Middle frontal gyrus (tissue), 1 donor: ENCODE data around the gene LGR4.
"Not testable (repeated sequence)": the region's sequence is repeated elsewhere in the genome, so short reads cannot be mapped to it uniquely, and the experiment has no call there.

ENCODE experiments used
- DNase-seq: peaks from one replicate; pipeline ENCODE4 v3.0.0-alpha.2; 2015; ENCODE audit warnings: low spot score; ENCODE audit errors: extremely low spot score

The LGR4 gene

DNA sequence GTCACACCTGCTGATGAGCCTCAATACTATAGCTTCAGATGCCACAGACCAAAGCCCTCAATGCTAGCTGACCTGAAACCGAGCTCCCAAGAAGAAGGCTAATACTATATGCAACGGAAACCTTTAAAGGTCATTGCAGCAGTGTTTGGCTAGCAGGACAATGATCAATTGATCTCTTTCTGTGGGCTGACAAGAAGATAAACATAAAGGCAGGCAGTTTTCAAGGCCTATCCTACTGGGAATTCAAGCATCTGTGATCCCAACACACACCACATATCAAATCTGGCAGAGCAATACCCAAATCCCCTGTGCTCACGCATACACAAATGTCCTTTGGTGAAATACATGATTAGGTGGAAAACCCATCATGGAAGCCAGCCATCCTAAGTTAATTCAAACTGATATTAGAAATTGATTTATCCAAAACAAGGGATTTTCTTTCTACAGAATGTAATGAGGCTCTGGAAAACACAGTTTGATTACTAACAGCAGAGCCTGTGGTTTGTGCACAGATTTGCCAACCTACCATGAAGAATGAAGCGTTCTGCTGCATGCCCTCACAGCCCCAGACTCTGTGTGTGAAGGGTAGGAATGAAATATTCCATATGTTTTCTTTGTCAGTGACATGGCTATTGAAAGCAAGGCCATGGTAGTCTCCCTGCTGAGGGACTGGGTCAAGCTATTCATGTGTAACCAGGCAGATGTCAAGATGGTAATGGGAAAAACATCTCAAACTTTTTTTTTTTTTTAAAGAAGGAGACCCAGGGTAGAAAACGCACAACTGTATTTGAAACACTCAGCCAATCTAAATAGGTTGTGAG lies 12.2 kb downstream of the LGR4 start:
- no peak for DNase-seq

GRCh38 chr11:27459191-27459590 lies 13.4 kb downstream of the LGR4 start:
- DNase-seq, result no peak

GRCh38 chr11:27458182-27458581 lies 14.4 kb downstream of the LGR4 start:
- DNase-seq, result no peak

- DNase-seq, result no peak
Measured at GRCh38 chr11:27456795-27457329, 15.7 kb downstream of the LGR4 start.

DNA sequence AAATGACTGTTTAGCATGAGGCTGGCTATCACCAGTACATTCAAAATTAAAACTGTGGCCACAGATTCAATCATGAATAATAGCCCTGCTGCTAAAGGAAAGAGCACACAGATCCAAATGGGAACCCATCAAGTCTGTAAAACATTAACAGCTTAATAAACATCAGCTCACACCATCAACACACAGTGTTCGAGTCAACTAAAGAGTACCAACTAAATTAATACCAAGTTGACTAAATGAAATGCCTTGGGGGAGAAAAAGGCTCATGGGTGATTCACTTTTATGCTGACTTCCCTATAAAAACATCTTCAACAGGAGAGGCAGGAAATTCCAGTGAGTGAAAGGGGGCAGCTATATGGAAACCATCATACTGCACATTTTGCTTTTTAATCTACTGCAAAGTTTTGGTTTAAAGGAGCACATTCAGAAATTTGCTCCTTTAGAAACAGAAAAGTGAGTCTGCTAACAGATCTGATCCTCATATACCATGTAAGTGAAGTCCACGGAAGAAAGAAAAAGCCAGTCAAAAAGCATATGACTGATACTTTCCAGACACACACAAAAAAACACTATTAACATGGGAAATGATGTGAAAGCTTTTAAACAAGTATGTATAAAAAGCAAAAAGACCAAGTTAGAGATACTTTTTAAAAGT lies 16.3 kb downstream of the LGR4 start:
- no peak for DNase-seq

DNA sequence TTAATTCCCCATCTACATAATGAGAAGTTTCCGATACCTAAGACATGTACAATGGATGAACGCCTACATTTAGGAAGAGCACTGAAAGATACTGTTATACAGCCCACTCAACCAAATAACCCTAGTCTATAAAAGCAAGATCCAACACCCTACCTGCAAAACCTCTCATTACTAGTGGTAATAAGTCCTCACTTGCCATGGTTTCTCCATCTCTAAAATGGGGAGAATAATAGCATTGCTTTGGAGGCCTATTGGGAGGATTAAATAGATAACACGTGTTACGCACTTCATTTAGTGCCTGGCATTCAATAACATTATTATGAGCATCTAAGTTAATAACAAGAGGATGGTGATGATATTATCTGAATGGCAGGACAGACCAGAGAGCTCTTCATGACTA lies 16.9 kb downstream of the LGR4 start:
- no peak for DNase-seq

- DNase-seq, result no peak
Measured at GRCh38 chr11:27453701-27454100, 18.9 kb downstream of the LGR4 start.

- DNase-seq, result no peak
Measured at GRCh38 chr11:27452147-27452546, 20.4 kb downstream of the LGR4 start.

- DNase-seq, result no peak
Measured at GRCh38 chr11:27451244-27451965, 21.2 kb downstream of the LGR4 start.

GRCh38 chr11:27448184-27448540 lies 24.4 kb downstream of the LGR4 start:
- DNase-seq, result not testable (repeated sequence)

GRCh38 chr11:27447288-27448183 lies 25.1 kb downstream of the LGR4 start:
- DNase-seq, result no peak

DNA sequence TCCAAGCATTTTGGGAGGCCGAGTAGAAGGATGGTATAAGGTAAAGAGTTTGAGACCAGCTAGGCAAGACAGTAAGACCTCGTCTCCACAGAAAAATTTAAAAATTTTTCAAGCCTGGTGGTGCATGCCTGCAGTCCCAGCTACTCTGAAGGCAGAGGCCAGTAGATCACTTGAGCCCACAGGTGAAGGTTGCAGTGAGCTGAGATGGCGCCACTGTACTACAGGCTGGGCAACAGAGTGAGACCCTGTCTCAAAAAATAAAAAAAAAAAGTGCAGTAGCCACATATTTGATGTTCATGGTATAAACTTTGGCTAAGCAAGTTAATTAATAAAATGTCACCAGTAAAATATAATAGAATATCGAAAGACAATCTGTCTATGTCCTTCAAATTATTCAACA lies 27.0 kb downstream of the LGR4 start:
- DNase-seq, result no peak

DNA sequence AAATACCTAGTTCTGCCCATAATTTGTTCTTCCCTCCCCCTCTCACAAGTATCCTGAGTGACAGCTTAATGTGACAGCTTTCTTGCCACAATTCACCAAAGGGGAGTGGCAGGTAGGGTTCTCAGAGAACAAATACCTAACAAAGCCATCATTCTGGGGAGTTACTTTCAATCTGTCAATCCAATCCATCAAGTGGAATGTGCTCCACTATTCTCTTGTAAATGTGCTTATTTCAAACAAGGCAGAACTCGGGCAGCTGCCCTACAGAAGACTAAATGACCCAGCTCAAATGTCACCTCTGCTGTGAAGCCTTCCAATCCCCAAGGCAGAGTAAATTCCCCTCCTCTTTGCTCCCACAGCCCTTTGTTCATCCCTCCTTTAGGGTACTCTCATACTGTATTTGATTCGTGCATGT lies 27.8 kb downstream of the LGR4 start:
- DNase-seq, result no peak

GRCh38 chr11:27443746-27444507 lies 28.7 kb downstream of the LGR4 start:
- DNase-seq, result peak; percentile 46

- no peak for DNase-seq
Measured at GRCh38 chr11:27443227-27443626, 29.4 kb downstream of the LGR4 start.

DNA sequence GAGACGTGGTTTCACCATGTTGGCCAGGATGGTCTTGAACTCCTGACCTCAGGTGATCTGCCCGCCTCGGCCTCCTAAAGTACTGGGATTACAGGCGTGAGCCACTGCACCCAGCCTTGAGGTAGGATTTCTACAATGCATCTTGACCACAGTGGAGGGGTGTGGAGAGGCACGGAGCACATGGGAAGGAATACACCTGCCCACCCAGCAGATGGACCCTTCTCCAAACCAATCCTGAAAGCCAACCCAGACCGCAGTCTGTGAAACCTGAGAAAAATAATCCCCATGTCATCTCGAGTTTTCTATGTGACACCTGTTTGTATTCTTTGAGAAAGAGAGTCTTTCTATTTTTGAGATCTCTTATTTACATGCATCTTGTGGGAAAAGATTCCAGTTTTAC lies 32.5 kb downstream of the LGR4 start:
- no peak for DNase-seq

DNA sequence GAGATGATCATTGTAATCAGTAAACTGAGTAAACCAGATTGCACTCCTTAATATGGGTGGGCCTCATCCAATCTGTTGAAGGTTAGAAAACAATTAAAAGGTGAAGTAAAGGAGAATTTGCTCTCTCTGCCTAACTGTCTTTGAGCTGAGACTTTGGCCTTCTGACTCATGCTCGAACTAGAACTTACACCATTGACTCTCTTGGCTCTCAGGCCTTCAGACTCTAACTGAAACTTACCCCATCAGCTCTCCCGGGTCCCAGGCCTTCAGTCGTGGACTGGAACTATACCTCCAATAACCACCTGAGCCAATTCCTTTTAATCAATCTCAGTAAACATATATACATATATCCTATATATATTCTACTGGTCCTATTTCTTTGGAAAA lies 34.0 kb downstream of the LGR4 start:
- DNase-seq, result no peak

DNA sequence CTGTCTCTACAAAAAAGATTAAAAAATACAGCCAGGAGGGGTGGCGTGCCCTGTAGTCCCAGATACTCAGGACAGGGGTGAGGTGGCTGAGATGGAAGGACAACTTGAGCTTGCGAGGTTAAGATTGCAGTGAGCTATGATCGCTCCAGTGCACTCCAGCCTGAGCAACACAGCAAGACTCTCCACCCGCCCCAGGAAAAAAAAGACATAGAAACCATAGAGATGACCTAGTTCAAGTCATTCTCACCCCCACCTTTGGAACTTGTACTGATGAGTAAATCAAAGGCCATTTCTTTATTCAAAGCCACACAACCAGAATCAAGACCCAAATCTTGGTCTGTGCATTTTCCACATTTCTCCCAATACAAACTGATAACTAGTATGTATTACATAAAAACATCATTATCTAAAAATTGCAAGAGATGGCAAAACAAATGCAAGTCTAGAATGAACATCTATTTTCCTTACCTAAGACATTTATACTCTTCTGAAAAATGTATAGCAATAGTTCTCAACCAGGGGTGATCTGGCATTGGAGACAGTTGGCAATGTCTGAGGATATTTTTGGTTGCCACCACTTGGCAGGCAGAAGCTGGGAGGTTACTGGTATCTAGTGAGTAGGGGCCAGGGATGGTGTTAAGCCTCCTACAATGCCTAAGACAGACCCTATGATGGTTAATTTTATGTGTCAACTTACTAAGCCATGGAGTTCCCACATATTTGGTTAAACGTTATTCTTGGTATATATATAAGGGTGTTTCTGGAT lies 34.6 kb downstream of the LGR4 start:
- no peak for DNase-seq

DNA sequence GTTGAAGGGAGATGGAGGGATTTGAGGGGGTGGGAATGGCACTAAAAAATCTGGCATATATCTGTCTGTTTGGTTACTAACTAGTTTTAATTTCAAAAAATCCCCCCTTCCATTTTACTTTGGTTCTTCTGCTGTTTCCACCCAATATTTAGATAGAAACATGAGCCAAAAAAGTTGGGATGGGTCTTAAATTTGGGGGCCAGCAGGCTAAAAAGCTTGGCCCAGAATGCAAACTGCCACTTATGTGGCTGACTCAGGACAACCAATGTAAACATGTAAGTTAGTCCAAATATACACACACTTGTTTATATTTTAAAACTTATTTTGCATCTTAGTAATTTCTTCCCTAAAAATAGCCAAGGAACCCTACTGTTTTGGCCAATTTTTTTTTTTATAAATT lies 35.7 kb downstream of the LGR4 start:
- no peak for DNase-seq

GRCh38 chr11:27433742-27434141 lies 38.8 kb downstream of the LGR4 start:
- no peak for DNase-seq
